ENCODE measurements around the gene ADGRV1.

GRCh38 chr5:90606539-90606938, 47.9 kb downstream of the ADGRV1 start:
- TF ChIP-seq, protein P1, sequence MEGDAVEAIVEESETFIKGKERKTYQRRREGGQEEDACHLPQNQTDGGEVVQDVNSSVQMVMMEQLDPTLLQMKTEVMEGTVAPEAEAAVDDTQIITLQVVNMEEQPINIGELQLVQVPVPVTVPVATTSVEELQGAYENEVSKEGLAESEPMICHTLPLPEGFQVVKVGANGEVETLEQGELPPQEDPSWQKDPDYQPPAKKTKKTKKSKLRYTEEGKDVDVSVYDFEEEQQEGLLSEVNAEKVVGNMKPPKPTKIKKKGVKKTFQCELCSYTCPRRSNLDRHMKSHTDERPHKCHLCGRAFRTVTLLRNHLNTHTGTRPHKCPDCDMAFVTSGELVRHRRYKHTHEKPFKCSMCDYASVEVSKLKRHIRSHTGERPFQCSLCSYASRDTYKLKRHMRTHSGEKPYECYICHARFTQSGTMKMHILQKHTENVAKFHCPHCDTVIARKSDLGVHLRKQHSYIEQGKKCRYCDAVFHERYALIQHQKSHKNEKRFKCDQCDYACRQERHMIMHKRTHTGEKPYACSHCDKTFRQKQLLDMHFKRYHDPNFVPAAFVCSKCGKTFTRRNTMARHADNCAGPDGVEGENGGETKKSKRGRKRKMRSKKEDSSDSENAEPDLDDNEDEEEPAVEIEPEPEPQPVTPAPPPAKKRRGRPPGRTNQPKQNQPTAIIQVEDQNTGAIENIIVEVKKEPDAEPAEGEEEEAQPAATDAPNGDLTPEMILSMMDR (IDR thresholded peaks at IDR 0.05): no peak
- TF ChIP-seq POLR2A (IDR thresholded peaks at IDR 0.05): no peak
